ENCODE measurements around the gene SERPINE2.

SERPINE2 gene, protein sequence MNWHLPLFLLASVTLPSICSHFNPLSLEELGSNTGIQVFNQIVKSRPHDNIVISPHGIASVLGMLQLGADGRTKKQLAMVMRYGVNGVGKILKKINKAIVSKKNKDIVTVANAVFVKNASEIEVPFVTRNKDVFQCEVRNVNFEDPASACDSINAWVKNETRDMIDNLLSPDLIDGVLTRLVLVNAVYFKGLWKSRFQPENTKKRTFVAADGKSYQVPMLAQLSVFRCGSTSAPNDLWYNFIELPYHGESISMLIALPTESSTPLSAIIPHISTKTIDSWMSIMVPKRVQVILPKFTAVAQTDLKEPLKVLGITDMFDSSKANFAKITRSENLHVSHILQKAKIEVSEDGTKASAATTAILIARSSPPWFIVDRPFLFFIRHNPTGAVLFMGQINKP

DNA sequence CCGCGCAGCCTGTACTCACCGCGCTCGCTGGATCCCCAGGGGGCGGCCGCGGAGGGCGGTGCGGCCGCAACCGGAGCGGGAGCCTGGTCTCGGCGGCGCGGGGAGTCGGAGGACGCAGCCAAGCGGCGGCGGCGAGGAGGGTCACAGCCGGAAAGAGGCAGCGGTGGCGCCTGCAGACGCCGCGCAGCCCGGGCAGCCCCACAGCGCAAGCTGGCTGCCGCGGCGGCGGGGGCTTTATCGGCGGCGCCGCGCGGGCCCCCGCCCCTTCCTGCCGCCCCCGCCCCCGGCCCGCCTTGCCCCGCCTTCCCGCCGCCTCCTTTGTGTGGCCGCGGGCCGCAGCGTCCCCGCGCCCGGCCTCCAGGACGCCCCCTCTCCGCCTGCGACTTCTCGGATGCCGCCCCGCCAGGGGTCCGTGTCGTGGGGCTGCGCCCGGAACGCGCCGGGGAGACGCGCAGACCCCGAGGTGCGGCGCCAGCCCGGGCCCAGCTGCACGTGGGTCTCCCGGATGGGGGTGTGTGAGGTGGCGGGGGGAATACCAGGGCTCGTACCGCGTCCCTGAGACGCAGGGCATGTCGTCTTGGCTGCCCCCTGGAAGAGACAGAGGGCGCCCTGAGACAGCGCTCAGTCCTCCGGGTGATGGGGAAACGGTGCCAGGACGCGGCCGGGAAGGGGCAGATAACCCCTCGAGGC is at the start of gene SERPINE2:
Gene SERPINE2 (minus strand): TSS at position 207 of the 690 bp plus-strand sequence. CDS start 37,386 bp downstream, outside the sequence.
- no peak for DNase-seq

DNA sequence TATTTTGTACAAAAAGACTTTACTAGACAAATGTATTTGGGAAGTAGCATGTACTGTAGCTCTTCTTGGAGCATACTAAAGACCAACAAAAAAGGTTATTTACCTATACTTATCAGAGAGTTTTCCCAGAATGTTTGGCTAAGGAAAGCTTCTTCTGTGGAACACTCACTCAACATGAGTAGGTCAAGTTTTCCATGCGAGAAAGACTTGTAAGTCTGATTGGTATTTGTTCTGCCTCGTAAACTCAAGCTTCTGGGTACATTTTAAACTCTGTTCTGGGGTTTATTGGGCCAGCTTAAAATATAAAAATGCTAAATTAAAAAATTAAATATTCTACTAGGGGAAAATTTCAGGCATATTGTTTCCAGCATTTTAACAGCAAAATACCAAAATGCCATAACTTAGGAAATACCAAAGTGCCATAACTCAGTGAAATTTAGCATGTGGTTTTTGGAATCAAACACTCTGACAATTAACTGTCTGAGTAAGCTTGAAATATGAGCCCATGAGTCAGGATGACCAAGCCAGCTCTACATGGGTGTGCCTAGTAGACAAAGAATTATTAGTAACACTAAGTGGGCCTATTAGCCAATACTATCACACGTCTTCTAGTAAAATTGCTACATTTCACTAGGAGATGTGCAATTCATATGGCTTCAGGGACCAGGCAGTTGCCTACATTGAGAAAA is 47.3 kb upstream of the SERPINE2 start:
- DNase-seq: no peak

DNA sequence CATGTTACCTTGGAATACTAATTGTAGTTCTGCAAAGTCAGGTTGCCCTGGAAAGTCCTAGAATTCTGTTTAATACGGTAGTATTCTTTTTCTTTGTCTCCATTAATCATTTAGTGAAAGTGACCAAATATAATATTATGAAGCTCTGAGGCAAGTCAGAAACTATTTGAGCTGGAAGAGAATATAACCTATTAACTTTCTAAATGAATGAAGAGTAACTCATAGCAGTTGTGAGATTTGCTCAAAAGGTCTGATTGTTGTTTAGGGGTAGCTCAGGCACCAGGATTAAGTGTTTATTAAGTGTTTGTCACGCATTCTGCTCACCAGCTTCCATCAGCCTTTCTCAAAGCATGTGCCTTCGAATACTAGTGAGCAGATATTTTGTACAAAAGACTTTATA is 46.7 kb upstream of the SERPINE2 start:
- DNase-seq: no peak

DNA sequence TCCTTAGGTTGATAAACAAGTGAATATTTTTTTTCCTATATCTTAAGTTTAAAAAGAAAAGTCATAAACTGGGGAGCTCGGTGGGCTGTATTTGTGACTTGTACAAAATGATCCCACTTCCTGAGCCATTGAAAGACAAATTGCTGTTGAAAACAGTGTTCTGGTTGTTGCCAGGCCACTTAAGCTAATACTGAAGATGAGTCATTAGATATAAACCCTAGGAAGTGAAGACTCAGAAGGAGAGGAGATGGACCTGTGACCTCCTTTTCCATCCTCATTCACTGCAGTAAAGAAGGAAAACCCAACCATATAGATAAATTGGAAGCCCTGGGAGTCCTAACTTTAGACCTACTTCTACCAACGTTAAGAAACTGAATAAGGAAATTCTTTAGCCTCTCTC is 46.2 kb upstream of the SERPINE2 start:
- DNase-seq: no peak

DNA sequence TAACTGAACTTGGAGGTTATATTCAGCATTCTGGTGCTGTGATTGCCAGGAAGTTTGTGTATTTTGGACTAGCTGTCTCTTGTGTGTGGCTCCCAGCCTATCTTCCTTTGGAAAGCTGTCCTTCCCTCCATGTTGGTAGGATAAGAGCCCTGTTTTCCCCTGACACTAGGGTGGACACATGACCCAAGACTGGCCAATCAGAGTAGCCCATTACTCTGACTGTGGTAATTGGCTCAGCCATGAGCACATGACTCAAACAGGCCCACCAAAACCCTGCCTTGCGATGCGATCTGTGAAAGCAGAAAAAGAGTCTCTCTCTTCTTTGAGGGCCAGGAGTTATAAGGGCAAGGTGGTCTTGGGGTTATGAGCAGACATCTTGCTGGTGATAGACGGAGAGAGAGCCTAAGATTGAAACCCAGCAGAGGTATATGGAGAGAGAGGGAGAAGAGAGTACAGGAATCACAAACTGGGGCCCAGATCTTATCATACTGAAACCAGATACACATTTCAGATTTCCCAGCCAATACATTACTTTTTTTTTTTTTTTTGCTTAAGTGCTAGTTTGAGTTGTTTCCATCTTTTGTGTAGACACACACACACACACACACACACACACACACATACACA is 45.3 kb upstream of the SERPINE2 start:
- DNase-seq: no peak

DNA sequence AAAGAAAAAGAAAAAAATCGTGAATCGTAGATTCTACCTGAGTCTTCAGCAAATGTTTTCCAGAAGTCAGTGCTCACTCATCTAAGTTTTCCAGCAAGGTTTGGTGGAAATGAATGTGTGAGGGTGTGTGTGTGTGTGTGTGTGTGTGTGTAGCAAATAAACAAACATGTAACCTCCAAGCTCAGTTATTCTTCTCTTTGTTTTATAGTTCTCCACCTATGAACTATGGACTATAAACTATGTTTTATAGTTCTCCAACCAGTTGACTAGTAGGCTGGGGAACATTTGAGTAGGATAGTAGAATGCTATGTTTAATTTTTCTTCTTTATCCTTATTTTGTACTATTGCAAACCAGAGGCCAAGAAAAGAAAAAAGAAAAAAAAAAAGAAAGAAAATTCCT is 44.6 kb upstream of the SERPINE2 start:
- no peak for DNase-seq

DNA sequence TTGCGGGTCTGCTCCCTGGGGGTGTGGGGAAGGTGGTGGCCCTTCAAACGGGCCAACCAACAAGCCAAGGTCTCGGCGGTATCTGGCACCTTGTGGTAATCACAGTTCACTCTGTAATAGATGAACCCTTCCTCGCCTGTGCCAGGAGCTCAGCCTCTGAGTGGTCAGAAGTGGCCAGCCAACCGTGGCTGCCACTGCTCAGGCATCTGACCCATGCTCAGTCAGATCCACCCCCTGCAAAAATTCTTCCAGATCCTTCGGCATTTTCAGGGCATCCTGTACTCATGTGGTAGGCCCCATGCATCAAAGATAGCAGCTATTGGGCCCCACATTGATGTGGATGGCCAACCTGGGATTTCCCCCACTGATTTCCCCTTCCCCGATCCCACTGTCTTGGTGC is 39.6 kb upstream of the SERPINE2 start:
- DNase-seq: no peak

DNA sequence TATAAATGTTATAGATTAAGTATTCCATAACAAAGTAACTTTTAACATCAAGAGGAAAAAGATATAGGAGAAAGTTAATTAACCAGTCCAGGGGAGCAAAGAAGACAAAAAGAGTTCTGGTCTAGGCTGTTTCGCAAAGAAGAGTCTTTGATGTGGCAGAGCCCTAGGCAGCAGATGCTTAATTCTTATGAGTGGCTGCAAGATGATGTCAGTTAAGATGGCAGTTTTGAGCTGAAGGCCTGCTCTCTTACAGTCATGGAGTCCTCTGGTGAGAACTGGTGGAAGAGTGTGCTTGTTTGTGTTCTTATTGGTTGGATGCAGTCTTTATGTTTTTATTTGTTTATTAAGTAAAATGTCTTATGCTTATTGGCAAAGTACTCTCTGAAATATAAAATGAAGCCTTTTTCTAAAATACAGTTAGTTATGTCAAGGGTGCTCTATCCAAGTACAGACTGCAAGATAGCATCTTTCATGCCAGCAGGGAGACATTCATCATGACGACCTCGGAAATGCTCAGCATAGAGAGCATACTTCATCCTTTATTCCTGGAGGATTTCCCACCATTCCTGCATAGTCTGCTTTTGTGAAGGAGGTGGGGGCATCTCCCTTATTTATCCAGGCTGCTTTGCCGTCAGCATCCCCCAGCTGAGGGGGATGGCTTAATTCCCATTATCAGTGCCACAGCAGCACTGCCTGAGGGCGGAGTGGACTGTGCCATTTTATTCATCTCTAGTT is 38.9 kb upstream of the SERPINE2 start:
- DNase-seq: no peak

DNA sequence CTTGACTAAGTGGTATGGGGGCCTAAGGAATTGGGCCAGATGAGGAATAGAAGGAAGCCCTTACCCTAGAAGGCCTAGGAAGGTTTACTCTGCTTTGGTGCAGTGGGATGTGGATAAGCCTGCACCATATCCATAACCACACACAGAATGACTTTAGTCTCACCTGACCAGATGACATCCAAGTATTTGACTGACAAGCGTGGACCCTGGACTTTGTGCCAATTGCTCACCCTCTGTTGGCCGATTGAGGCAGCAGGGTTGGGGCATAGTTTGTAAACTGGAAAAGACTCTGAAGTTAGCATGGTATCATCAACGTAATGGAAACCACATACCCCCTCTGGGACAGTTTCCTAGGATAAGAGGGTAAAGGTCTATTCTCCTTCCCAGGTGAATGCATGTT is 36.5 kb upstream of the SERPINE2 start:
- no peak for DNase-seq

DNA sequence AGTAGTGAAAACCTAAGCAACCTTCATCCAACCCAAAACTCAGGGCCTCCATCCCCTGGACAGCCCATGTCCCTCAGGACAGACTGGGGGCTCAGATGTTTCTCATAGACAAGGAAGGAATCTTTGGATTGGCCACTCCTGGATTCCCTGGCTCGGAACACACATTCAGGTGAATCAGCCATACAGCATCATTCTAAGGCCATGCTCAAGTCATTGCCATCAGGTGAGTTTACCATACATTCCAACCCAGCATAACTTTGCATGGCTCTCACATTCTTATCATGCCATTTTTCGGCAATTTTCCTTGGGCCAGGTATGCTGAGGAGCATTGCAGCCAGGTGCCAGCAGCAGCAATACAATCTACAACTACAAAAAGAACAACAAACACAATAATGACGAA is 34.6 kb upstream of the SERPINE2 start:
- DNase-seq: no peak

DNA sequence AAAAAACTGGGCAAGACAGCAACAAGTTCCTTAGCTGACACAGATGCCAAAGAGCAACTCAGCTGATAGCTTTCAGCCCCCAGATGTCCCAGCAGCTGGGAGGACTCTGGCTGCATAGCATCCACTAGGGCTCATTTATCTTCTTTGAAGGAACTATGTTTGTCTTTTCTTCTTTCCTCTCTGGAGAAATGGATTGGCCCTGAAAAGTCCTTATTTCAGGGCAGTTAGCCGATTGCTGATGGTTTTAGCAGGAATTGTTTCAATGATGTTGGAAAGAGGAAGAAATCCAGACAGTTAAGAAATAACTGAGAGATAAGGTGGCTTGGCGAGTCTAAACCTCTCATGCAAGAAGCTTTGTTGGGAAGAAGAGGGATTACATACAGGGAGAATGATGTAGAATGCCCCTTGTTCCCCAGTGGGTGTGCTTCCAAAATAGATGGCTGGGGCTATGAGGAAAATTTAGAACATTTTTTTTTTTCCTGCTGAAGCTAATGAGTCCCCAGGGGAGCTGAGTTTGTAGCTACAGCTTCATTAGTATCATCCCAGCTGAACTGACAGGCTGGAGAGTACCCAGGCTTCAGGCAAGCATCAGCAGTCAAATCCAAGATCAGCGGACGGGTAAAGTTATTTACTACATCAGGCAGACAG is 33.6 kb upstream of the SERPINE2 start:
- DNase-seq: no peak

DNA sequence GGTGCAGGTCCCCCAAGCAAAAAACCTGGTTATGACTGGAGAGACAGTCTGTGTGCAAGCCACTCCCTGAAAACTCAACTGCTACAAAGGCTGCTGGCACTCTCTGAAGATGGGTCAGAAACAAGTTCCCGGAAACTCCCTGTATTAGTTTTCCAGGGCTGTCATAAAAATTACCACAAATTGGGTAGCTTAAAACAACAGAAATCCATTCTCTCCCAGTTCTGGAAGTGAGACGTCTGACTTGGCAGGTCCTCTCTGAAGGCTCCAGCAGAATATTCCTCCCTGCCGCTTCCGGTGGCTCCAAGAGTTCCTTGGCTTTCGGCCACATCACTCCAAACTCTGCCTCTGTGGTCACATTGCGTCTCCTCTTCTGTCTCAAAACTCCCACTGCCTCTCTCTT is 30.1 kb upstream of the SERPINE2 start:
- no peak for DNase-seq

DNA sequence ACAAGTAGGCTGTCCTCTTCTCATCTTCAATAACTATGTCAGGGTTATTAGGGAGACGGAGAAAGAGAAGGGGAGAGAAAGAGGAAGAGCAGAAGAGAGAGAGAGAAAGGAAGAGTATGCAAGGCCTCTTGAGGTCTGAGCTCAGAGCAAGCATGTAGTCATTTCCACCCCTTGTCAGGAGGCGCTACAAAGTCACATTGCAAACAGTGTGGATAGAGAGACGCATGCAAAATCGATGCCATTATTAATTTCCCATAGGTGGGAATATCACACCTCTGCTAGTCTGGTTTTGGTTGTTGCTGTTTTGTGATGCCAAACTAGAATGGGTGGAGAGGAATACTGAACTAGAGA is 24.2 kb upstream of the SERPINE2 start:
- DNase-seq: no peak

DNA sequence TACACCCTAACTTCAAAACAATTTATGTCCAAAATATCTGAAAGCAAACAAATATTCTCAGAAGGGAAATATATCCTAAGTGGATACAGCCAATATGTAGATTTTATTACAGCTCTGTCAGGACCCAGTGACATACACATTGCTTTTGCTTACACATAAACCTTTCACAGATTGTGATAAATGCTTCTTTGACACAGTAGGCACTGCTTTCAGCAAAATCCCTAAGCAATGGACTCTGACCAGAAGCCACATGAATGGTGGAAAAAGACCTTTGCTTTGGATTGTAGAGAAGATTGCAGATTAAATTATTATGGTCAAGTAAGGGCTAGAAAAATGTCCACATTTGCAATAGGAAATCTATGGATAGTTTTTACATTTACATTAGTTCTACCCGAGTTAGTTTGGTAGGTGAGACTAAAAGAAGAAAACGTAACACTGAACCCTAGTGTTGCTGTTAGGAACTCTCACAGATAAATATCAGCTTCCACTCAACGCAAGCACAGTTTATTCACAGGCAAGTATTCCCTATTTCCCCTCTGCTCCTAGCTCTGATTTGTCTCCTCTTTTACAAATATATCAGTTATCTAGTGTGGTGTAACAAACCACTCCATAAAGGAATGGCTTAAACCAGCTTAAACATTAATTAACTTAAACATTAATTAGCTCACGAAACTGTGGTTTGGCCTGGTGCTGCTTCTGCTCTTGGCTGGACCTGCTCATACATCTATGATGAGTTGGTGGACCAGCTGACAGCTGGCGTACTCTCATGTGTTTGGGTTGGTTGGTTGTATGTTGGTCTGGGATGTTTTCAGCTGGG is 23.6 kb upstream of the SERPINE2 start:
- no peak for DNase-seq

DNA sequence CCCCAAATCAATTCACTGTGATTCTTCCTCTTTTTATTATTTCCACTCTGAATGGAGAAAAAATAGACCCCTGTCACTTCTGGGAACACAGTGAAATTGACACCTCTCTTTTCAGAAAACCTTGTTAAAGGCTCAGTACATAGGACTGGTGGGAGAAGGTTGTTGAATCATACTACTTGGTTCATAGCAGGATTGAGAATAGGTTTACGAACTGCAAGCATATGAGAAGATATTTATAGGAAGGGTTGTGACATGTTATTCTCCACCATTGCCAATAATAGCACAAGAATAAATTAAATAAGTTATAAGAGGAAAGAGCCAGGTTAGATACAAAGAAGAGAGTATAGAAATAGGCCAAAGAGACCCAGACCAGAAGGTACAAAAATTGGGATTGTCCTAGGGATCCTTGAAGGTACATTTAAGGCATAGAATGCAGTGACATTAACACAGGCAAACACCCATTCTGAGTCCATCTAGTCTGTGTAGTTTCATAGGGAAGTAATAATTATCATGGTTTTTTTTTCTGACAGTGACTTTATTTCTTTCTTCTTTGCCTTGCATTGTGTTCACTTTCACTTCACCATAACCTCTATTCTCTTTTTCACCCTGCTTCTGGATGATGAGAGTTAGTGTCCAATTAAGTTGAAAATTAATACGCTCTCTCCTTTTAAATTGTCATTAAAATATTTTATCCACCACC is 21.8 kb upstream of the SERPINE2 start:
- DNase-seq: no peak

DNA sequence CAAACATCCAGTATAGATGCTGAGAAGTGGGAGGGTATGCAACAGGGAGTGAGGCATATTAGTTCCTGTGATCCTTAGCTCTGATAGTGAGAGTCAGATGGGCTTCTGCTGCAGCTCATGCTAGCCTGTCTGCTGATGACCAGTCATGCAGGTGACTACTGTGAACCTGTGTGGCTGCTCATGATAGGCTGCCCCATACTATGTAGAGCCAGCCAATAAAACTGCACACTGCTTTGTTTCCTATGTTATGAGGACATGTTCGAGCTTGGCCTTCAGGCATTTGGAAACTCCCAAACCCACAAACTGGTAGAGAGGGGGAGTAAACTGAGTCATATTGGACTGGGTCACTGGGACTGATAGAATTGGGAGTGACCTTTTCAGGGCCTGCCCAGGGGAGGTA is 20.1 kb upstream of the SERPINE2 start:
- no peak for DNase-seq

DNA sequence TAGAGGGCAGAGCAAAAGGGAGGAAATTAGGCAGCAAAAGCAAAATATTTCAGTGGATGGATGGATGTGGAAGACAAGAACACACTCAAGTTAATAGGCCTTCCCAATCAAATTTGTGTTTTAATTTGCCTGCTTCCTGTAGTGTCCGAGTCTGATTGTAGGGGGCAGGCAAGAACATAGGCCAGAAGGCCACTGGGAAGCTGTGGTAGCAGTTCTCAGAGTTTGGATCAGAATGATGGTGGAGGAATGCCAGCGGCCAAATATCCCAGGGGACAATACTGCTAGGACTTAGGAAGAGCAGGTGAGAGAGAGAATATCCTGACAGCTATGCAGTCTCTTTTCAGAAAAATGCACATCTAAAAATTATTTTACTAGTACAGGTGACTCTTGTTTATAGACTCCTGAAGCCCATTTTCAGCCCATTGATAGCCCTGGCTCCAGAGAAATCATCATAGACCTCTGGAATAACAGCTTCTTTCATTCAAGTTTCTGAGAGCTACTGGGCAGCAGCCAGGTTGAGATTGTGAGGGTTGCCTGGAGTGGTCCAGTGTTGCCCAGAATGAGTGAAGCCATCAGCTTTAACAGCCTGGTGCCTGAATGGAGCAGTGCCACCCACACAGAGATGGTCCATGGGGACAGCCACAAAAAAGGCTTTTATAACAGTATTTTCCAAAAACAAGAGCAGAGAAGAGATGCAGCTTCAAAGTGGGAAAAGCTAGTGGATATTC is 19.1 kb upstream of the SERPINE2 start:
- no peak for DNase-seq

DNA sequence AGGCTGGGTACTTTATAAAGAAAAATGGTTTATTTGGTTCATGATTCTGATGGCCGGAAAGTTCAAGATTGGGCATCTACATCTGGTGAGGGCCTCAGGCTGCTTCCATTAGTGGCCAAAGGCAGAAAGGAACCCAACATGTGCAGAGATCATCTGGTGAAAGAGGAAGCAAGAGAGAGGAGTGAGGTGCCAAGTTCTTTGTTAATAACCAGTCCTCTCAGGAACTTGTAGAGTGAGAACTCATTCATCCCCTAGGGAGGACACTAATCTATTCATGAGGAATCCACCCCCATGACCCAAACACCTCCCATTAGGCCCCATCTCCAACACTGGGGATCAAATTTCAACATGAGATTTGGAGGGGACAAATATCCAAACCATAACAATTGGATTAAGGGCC is 17.8 kb upstream of the SERPINE2 start:
- no peak for DNase-seq

DNA sequence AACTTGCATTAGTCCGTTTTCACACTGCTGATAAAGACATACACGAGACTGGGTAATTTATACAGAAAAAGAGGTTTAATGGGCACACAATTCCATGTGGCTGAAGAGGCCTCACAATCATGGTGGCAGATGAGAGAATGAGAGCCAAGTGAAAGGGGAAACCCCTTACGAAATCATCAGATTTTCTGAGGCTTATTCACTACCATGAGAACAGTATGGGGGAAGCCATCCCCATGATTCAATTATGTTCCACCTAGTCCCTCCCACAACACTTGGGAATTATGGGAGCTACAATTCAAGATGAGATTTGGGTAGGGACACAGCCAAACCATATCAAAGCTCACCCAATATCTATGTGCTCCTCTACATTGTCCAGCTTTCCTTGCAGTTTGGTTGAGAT is 16.0 kb upstream of the SERPINE2 start:
- no peak for DNase-seq

DNA sequence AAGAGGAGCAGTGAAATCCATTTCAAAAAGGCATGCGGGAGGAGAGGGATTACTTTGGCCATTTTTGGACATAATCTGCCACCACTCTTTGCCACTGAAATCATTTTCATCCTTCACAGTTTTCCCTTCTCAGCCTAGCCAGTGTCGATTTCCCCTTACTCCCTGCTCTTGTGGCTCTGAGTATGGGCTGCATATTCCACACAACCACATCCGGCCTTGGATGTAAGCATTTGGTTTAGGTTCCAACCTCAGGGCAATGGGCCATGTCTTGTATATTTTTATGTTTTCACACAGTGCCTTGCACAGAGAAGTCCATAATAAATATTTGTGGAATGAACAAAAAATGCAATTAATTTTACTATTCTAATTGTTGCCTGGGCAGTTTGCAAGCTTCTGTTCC is 7.7 kb upstream of the SERPINE2 start:
- DNase-seq: no peak

Measured in NCI-H2107 (cell line).